Hippocampal formation (tissue), 2 donors: ENCODE measurements around the gene TMEM63B.
"Not testable (repeated sequence)": the region's sequence is repeated elsewhere in the genome, so short reads cannot be mapped to it uniquely, and the experiment has no call there.

Experiments
- DNase-seq, 2 donors: peaks; one replicate each; lab custom pipeline; 2025; lab: John Stamatoyannopoulos, UW

Gene TMEM63B

DNA sequence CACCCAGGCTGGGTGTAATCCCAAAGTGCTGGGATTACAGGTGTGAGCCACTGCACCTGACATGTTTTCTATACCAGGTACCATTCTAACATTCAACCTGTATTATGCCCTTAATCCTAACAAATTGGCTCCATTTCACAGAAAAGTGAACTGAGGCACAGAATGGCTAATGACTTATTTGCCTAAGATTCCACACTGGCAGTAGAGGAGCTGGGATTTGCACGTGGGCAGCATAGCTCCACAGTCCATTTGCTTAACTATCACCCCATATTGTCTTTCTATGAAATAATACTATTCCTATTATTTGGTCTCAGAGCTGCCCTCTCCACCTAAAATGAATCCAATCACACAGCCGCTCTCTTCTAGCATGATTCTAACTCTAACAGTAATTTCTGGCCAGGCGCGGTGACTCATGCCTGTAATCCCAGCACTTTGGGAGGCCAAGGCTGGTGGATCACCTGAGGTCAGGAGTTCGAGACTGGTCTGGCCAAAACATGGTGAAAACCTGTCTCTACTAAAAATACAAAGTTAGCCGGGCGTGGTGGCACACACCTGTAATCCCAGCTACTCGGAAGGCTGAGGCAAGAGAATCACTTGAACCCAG lies 66.1 kb downstream of the TMEM63B start:
- DNase-seq, result no peak

DNA sequence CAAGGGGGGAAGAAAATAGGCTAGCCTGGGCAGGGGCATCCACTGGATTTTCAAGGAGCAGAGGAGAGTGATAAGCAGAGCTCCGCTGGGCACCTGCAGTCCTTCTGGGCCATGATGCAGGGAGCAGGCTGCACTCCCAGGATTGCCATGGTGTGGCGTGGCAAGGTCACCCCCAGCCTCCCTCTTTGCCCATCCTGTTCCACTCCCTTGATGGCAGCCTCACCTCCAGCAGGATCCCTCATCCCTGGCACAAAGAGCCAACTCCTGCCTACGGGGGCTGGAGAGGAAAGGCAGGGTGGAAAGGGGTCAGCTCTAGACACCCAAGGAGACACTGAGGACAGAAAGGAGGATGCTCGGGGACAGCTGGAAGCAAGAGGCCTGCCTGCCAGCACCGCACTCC lies 67.0 kb downstream of the TMEM63B start:
- no peak for DNase-seq

DNA sequence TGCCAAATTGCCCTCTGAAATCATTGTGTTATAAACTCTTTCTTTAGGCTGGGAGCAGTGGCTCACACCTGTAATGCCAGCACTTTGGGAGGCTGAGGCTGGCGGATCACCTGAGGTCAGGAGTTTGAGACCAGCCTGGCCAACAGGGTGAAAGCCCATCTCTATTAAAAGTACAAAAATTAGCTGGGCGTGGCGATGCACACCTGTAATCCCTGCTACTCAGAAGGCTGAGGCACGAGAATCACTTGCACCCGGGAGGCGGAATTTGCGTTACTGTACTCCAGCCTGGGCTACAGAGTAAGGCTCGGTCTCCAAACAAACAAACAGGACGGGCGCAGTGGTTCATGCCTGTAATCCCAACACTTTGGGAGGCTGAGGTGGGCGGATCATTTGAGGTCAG lies 69.0 kb downstream of the TMEM63B start:
- DNase-seq, result not testable (repeated sequence)

DNA sequence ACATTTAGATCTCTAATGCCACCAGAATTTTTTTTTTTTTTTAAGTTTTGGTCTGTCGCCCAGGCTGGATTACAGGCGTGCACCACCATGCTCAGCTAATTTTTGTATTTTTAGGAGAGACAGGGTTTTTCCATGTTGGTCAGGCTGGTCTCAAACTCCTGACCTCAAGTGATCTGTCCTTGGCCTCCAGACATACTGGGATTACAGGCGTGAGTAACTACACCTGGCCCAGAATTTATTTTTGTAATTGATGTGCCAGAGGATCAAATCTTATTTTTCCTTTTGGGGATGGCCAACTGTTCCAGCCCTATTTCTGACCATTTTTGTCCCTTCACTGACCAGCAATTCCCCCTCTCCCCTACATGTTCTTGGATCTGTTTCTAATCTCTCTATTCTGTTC lies 71.3 kb downstream of the TMEM63B start:
- no peak for DNase-seq

DNA sequence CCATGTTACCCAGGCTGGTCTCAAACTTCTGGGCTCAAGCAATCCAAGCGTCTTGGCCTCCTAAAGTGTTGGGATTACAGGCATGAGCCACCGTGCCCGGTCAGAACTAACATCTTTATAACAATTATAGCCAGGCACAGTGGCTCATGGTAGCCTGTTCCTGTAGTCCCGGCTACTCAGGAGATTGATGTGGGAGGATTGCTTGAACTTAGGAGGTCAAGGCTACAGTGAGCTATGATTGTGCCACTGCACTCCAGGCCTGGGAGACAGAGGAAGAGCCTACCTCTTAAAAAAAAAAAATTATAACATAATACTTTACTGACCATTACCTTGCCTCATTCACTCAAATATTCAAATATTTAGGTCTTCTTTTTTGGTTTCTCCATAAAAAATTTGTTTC lies 72.5 kb downstream of the TMEM63B start:
- no peak for DNase-seq

DNA sequence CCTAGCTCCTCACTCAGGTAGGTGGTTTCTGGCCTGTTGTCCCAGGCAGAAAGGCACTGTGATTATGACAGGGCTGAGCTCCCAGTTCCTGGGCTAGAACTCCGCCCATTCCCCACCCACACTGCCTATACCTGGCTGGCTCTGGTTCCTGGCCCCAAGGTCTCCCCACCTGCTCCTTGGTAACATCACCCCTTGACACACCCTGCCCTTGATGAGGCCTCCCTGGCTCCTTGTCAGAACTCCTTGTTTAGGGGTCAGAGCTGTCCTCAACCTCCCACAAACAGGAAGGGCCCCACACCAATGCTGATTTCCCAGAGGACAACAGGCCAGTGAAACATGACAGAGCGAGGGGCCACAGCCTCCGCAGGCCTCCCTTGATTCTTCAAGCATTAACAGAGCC lies 73.8 kb downstream of the TMEM63B start:
- DNase-seq, result no peak

DNA sequence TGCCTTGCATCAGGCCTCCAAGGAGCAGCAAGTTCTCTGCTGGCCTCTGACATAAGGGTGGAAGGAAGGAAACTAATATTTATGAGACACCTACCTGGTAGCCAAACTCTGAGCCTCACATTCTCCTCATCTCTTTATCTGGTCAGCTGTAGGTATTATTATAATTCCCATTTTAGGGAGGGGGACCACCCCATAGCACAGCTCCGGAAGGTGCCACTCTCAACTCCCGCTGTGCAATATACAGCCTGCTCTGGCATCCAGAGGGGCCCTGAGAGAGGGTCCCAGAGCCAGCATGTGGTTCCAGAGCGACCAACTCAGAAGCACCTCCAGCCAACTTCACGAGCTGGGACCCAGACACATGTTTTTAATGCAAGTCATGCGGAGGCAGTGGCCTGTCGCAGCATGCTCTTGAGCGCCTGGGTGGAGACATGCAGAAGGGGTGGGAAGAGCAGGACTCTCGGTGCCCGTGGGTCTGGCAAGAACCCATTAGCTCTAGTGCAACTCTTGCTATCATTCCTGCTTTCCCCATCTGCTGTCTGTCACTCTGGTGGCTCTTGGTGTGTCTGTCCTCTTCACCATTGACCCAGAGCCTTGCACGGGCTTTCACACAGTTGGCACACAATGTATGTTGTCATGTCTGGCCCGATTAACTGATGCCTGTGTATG lies 74.4 kb downstream of the TMEM63B start:
- no peak for DNase-seq

DNA sequence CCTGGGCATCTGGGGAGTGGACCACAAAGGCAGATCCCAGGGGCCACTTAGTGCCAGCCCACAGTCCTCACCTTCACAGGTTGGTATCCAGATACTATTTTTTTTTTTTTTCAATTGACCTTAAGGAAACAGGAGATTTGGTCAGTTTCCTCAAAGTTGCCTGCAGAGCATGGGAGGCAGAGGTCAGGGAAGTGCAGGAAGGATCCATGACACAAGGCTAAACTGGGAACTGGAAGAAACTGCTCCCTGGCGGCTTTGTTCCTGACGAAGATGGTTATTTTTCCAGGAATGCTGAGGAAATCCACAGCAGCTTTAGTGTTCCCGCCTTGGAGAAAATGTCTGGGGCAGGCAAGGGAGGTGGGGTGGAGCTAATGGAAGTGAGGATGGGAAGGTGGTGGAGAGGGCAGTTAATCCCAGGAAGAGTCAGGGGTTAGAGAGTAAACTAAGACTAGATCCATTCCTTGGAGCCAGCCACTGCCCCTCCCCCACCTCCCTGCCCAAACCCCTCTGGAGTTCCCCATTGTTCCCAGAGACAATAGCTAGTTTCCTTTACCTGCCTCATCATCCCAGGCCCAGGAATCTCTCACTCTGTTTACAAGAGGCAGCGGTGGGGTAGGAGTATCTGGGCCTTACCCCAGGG lies 75.1 kb downstream of the TMEM63B start:
- no peak for DNase-seq

DNA sequence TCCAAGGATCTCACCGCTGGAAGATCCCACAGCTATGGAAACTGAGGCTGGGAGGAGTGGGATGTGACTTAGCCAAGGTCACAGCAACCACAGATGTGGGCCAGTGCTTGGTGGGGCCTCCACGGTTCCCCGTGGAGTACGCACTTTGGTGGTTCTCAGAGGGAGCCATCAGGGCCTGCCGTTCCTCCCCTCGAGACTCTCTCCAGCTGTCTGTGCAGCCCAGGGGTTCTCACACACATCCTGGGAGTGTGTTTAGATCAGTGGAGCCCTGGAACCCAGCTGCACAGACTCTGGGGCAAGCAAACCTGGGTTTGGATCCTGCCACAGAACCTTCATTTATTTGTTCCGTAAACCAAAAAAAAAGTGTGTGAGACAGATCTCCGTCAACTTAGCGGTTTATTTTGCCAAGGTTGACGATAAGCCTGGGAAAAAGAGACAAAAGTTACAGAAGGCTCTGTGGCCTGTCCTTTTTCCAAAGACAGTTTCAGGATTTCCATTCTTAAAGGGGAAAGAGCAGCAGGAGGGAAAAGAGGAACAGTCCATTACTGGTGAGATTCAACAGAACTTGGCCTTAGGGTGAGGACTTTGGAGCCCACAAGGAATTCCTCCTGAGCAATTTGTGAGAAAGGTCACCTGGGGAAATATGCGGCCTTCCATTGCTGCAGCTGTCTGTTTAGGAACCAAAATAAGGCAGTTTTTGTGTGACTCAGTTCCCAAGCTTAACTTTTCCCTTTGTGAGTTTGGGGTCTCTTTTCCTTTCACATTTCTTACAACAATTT lies 75.8 kb downstream of the TMEM63B start:
- DNase-seq, result no peak

DNA sequence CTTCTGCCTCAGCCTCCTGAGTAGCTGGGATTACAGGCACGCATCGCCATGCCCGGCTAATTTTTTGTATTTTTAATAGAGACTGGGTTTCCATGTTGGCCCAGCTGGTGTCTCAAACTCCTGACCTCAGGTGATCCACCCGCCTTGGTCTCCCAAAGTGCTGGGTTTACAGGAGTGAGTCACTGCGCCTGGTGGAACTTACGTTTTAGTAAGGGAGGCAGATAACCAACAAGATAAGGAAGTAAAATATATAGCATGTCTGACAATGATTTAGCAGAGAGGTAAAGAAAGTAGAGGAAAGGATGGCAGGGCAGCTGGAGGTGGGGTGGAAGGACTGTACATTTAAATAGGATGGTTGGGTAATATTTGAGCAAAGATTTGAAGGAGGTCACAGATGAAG lies 76.6 kb downstream of the TMEM63B start:
- no peak for DNase-seq
